GM21447 (cell line): Measurements from ENCODE around the gene KMT2E.
"Not testable (repeated sequence)": the region's sequence is repeated elsewhere in the genome, so short reads cannot be mapped to it uniquely, and the experiment has no call there.

Experiments
- ATAC-seq: cut with Tn5 transposase; IDR thresholded peaks from one replicate; pipeline ENCODE4 v1.9.1; 2021; ENCODE audit not compliant: unreplicated experiment

The KMT2E gene

GRCh38 chr7:105013816-105014692 is at the start of gene KMT2E:
Gene KMT2E, plus strand, starts transcription at chr7:105014205. Its CDS starts 26,748 bp downstream, at chr7:105040953.
- peak; percentile 25 for ATAC-seq

GRCh38 chr7:104964626-104965236 is 49.3 kb upstream of the KMT2E start:
- ATAC-seq: no peak

- ATAC-seq: no peak
Observed at GRCh38 chr7:104966022-104966421, 48.0 kb upstream of the KMT2E start.

GRCh38 chr7:104967088-104967487 is 46.9 kb upstream of the KMT2E start:
- ATAC-seq: no peak

- ATAC-seq: no peak
Observed at GRCh38 chr7:104967595-104967994, 46.4 kb upstream of the KMT2E start.

- no peak for ATAC-seq
Observed at GRCh38 chr7:104968648-104969047, 45.4 kb upstream of the KMT2E start.

GRCh38 chr7:104969183-104969582 is 44.8 kb upstream of the KMT2E start:
- no peak for ATAC-seq

- no peak for ATAC-seq
Observed at GRCh38 chr7:104971290-104972071, 42.5 kb upstream of the KMT2E start.

GRCh38 chr7:104972500-104972899 is 41.5 kb upstream of the KMT2E start:
- no peak for ATAC-seq

GRCh38 chr7:104973227-104973626 is 40.8 kb upstream of the KMT2E start:
- ATAC-seq: no peak

- no peak for ATAC-seq
Observed at GRCh38 chr7:104973909-104974415, 40.0 kb upstream of the KMT2E start.

- ATAC-seq: not testable (repeated sequence)
Observed at GRCh38 chr7:104975553-104975952, 38.5 kb upstream of the KMT2E start.

GRCh38 chr7:104976966-104977636 is 36.9 kb upstream of the KMT2E start:
- ATAC-seq: no peak

GRCh38 chr7:104978460-104978859 is 35.5 kb upstream of the KMT2E start:
- ATAC-seq: no peak

GRCh38 chr7:104979167-104979841 is 34.7 kb upstream of the KMT2E start:
- ATAC-seq: no peak

- no peak for ATAC-seq
Observed at GRCh38 chr7:104980440-104980839, 33.6 kb upstream of the KMT2E start.

GRCh38 chr7:104980841-104981671 is 32.9 kb upstream of the KMT2E start:
- no peak for ATAC-seq

- no peak for ATAC-seq
Observed at GRCh38 chr7:104981672-104982037, 32.4 kb upstream of the KMT2E start.

GRCh38 chr7:104982308-104983075 is 31.5 kb upstream of the KMT2E start:
- ATAC-seq: no peak
